HCT116 (cell line): ENCODE measurements around the gene CRADD. TPM values are rescaled to one million over a fixed set of nuclear protein-coding genes. Genes with fewer than 3 reads are reported as not detected.

ENCODE experiments used
- ATAC-seq: fragments of 200-7000 bp; cut with Tn5 transposase; 2 replicates; pipeline ENCODE4 v1.9.1; 2020; ENCODE audit warnings: mild to moderate bottlenecking, moderate library complexity
- BruUV-seq: library from RNA; stranded (reverse); fragments of 400-500 nt; replicated peaks from 2 replicates; lab custom pipeline; 2021; lab: Mats Ljungman, UMichigan
- CTCF ChIA-PET: fragments of 300-600 bp; sonication (Branson Sonifier 250); formaldehyde crosslinking; loops from one replicate; lab custom pipeline; 2021; ENCODE audit warnings: antibody characterized with exemption; lab: Charles Lee
- POLR2A ChIA-PET: fragments of 300-600, 350-600 bp; sonication (Branson Sonifier 250); formaldehyde crosslinking; loops from one replicate; lab custom pipeline; 2021; ENCODE audit warnings: antibody characterized with exemption; lab: Charles Lee
- RAD21 ChIA-PET, 2 experiments: fragments of 300-600 bp; sonication (Branson Sonifier 250); formaldehyde crosslinking; loops; one replicate each; lab custom pipeline; 2023; ENCODE audit warnings: low total read pairs in 2 of 2; ENCODE audit not compliant: uncharacterized antibody in 2 of 2, unreplicated experiment in 2 of 2, low non-redundant PET in 1 of 2; lab: Charles Lee
- DNase-seq: peaks from one replicate; pipeline ENCODE4 v3.0.0-alpha.2; 2010; ENCODE audit warnings: low read depth, low spot score
- H2AFZ ChIP-seq: fragments of 200-600 bp; shearing (Covaris generic), sonication (generic); 2 replicates; pipeline ENCODE4 v1.6.1; 2017; ENCODE audit warnings: low read depth, mixed run types, mixed read lengths, antibody characterized with exemption, low read length; ENCODE audit not compliant: poor library complexity, severe bottlenecking
- H3K27ac ChIP-seq: 2 replicates; pipeline ENCODE4 v1.5.1; 2012; ENCODE audit warnings: low read depth, low read length
- H3K27me3 ChIP-seq: fragments of 200-600 bp; sonication (generic); 2 replicates; pipeline ENCODE4 v1.6.1; 2016; ENCODE audit warnings: mixed run types, low read length, mixed read lengths; ENCODE audit not compliant: insufficient read depth
- H3K36me3 ChIP-seq, 2 experiments: fragments of 200-500 bp in 1 of 2; fragments of 200-600 bp in 1 of 2; sonication (Bioruptor generic) in 1 of 2; sonication (generic) in 1 of 2; 2 replicates each; pipeline versions ENCODE4 v1.5.1 to v1.6.1; 2014 to 2016; ENCODE audit warnings: low read length in 2 of 2, inconsistent platforms in 1 of 2, mixed read lengths in 1 of 2, mixed run types in 1 of 2; ENCODE audit not compliant: insufficient read depth in 2 of 2, control insufficient read depth in 1 of 2
- H3K4me1 ChIP-seq, 2 experiments: fragments of 200-600 bp in 1 of 2; sonication (generic) in 1 of 2; 2 replicates each; pipeline versions ENCODE4 v1.5.1 to v1.6.1; 2012 to 2017; ENCODE audit warnings: low read length in 2 of 2, inconsistent platforms in 1 of 2, mild to moderate bottlenecking in 1 of 2, mixed read lengths in 1 of 2, mixed run types in 1 of 2, moderate library complexity in 1 of 2; ENCODE audit not compliant: insufficient read depth in 2 of 2, control insufficient read depth in 1 of 2
- H3K4me2 ChIP-seq: fragments of 200-600 bp; sonication (generic); 2 replicates; pipeline ENCODE4 v1.6.1; 2017; ENCODE audit warnings: mixed run types, low read length, mixed read lengths
- H3K4me3 ChIP-seq, 2 experiments: fragments of 200-600 bp in 1 of 2; sonication (generic) in 1 of 2; replicated peaks in 1 of 2; 2 replicates each; pipeline ENCODE4 v1.5.1; 2011 to 2016; ENCODE audit warnings: low read length in 2 of 2, control low read depth in 1 of 2, low read depth in 1 of 2, mild to moderate bottlenecking in 1 of 2, mixed read lengths in 1 of 2, mixed run types in 1 of 2
- H3K79me2 ChIP-seq: fragments of 200-600 bp; sonication (generic); 2 replicates; pipeline ENCODE4 v1.6.1; 2017; ENCODE audit warnings: mild to moderate bottlenecking, mixed run types, low read length, moderate library complexity, mixed read lengths; ENCODE audit not compliant: insufficient read depth
- H3K9ac ChIP-seq: fragments of 200-600 bp; sonication (generic); 2 replicates; pipeline ENCODE4 v1.6.1; 2016; ENCODE audit warnings: low read length, mixed read lengths
- H3K9me2 ChIP-seq: fragments of 200-600 bp; sonication (generic), shearing (Covaris generic); 2 replicates; pipeline ENCODE4 v1.6.1; 2017; ENCODE audit warnings: mixed run types, mild to moderate bottlenecking, moderate library complexity; ENCODE audit not compliant: insufficient read depth
- H3K9me3 ChIP-seq, 2 experiments: fragments of 200-500 bp in 1 of 2; fragments of 200-600 bp in 1 of 2; sonication (Bioruptor generic) in 1 of 2; sonication (generic) in 1 of 2; 2 replicates each; pipeline ENCODE4 v1.6.1; 2014 to 2017; ENCODE audit warnings: low read length in 2 of 2, mixed read lengths in 2 of 2, inconsistent platforms in 1 of 2, low read depth in 1 of 2, mild to moderate bottlenecking in 1 of 2, mixed run types in 1 of 2, moderate library complexity in 1 of 2; ENCODE audit not compliant: control insufficient read depth in 1 of 2, insufficient read depth in 1 of 2
- H4K20me1 ChIP-seq: fragments of 200-600 bp; sonication (generic), shearing (Covaris generic); 2 replicates; pipeline ENCODE4 v1.6.1; 2017; ENCODE audit warnings: mixed run types, mild to moderate bottlenecking, moderate library complexity; ENCODE audit not compliant: insufficient read depth
- CEBPB ChIP-seq: IDR thresholded peaks from 2 replicates; pipeline ENCODE4 v1.6.1; 2012; ENCODE audit warnings: low read depth
- ELF1 ChIP-seq: IDR thresholded peaks from 2 replicates; pipeline ENCODE4 v1.6.1; 2012; ENCODE audit warnings: low read depth, borderline replicate concordance
- EZH2phosphoT487 ChIP-seq: fragments of 200-600 bp; IDR thresholded peaks from 2 replicates; pipeline ENCODE4 v1.6.1; 2018; ENCODE audit warnings: antibody characterized with exemption, borderline replicate concordance
- POLR2A ChIP-seq: IDR thresholded peaks from 2 replicates; pipeline ENCODE4 v1.7.0; 2011; ENCODE audit warnings: borderline replicate concordance; ENCODE audit not compliant: insufficient read depth, insufficient read length; ENCODE audit errors: extremely low read depth
- POLR2AphosphoS5 ChIP-seq: IDR thresholded peaks from 2 replicates; pipeline ENCODE4 v1.6.1; 2011; ENCODE audit warnings: mild to moderate bottlenecking, low read depth, low read length, moderate library complexity
- SP1 ChIP-seq: IDR thresholded peaks from 2 replicates; pipeline ENCODE4 v1.6.1; 2012; ENCODE audit warnings: low read depth
- SRF ChIP-seq: IDR thresholded peaks from 2 replicates; pipeline ENCODE4 v1.6.1; 2012; ENCODE audit warnings: low read depth
- TCF7L2 ChIP-seq: IDR thresholded peaks from 2 replicates; pipeline ENCODE4 v1.7.0; 2011; ENCODE audit warnings: borderline replicate concordance, inconsistent platforms; ENCODE audit not compliant: insufficient read depth, insufficient read length; ENCODE audit errors: extremely low read depth
- YY1 ChIP-seq: IDR thresholded peaks from 2 replicates; pipeline ENCODE4 v1.6.1; 2011; ENCODE audit warnings: low read length, low read depth, moderate library complexity, mild to moderate bottlenecking; ENCODE audit not compliant: insufficient replicate concordance; ENCODE audit errors: extremely low read depth
- ZBTB33 ChIP-seq: IDR thresholded peaks from 2 replicates; pipeline ENCODE4 v1.6.1; 2011; ENCODE audit warnings: mild to moderate bottlenecking, low read length, moderate library complexity; ENCODE audit not compliant: insufficient replicate concordance; ENCODE audit errors: extremely low read depth
- ZFX ChIP-seq: fragments of 450-650 bp; IDR thresholded peaks from 2 replicates; pipeline ENCODE4 v1.6.1; 2017
- ZNF274 ChIP-seq: fragments of 200-500 bp; sonication (Bioruptor generic); IDR thresholded peaks from 2 replicates; pipeline ENCODE4 v1.6.1; 2014; ENCODE audit warnings: mild to moderate bottlenecking, low read depth, low read length, inconsistent platforms
- intact Hi-C: fragments of 100-400 bp; cut with micrococcal nuclease; formaldehyde crosslinking; loops from 2 replicates; pipeline ENCODE4 v1.10.0; 2022
- total RNA-seq: library from RNA; stranded (reverse); gene quantifications from one replicate; pipeline ENCODE4 v1.2.1, GENCODE V29; 2021; ENCODE audit not compliant: unreplicated experiment

The CRADD gene
- total RNA-seq, 1 experiment from 2014 or later: 12.2 TPM

- ChIA-PET RAD21 (no interaction called here), POLR2A (no interaction called here)
- Histone ChIP-seq H3K9ac (peak overlapping the region; percentile 83; the same call in 1 of the 2 replicates), H3K9me3 (no peaks in the 10 kb centered on the region), H3K79me2 (no peaks in the 10 kb centered on the region), H3K4me3 (peak overlapping the region; percentile 83), H3K27ac (peak overlapping the region; percentile 87; the same call in 1 of the 2 replicates), H4K20me1 (no peaks in the 10 kb centered on the region), H3K27me3 (no peaks in the 10 kb centered on the region), H3K4me2 (peak overlapping the region; percentile 85), H2AFZ (peak overlapping the region; percentile 82), H3K4me1 (peaks cover 7 to 17% of the 10 kb centered on the region in 2 experiments; a peak in 2 of 4 replicates), H3K36me3 (no peaks in the 10 kb centered on the region), H3K9me2 (no peaks in the 10 kb centered on the region)
- ATAC-seq (peak; percentile 16), DNase-seq (no peak)
- no TSS peak for BruUV-seq
- intact Hi-C loops: loop anchor here (2.0 to 5.0 kb wide), 2 partner anchors 66 to 106 kb away; no protein-coding TSS in a partner anchor
- no peak for TF ChIP-seq TCF7L2
- TF ChIP-seq, all 23 proteins: peak for 0
- CTCF ChIA-PET: no interaction called here
Measured at GRCh38 chr12:93676408-93677194, 574 bp upstream of the CRADD start.

GRCh38 chr12:93678779-93679178 is 1.6 kb downstream of the CRADD start:
- Histone ChIP-seq H3K27me3 (no peaks in the 10 kb centered on the region), H4K20me1 (no peaks in the 10 kb centered on the region), H3K4me2 (peak overlapping the region; percentile 85), H3K27ac (no peak overlapping the region), H3K36me3 (no peaks in the 10 kb centered on the region), H3K79me2 (peaks cover 4% of the 10 kb centered on the region; the same call in 1 of the 2 replicates), H3K9me2 (no peaks in the 10 kb centered on the region), H2AFZ (no peak overlapping the region), H3K9me3 (no peaks in the 10 kb centered on the region), H3K4me1 (peaks cover 7 to 17% of the 10 kb centered on the region in 2 experiments; a peak in 2 of 4 replicates), H3K4me3 (no peak overlapping the region), H3K9ac (no peak overlapping the region)
- ChIA-PET RAD21 (no interaction called here), POLR2A (no interaction called here), CTCF (interaction anchor here (0.5 kb wide), 1 partner anchor 396 kb away, joined by 3 read pairs; no protein-coding TSS in a partner anchor)
- ATAC-seq (no peak), DNase-seq (no peak)
- intact Hi-C loops: loop anchor here (5.0 kb wide), 1 partner anchor 64 kb away; no protein-coding TSS in a partner anchor
- no TSS peak for BruUV-seq
- TF ChIP-seq SRF (no peak), CEBPB (no peak), SP1 (no peak), ZBTB33 (no peak), ZNF274 (no peak), ELF1 (no peak), YY1 (no peak), ZFX (no peak), POLR2A (no peak), EZH2phosphoT487 (no peak), POLR2AphosphoS5 (no peak)
